Keratinocyte (primary cell): ENCODE data around the gene LSM14A.

Experiments
- CTCF ChIP-seq, 3 experiments: IDR thresholded peaks in 1 of 3; conservative IDR thresholded peaks in 1 of 3; optimal IDR thresholded peaks in 1 of 3; 2 replicates in 2 of 3; 3 replicates in 1 of 3; pipeline versions ENCODE3 to v1.5.1; 2011; ENCODE audit warnings: low read length in 3 of 3, mild to moderate bottlenecking in 3 of 3, moderate library complexity in 2 of 3, control low read depth in 1 of 3, inconsistent platforms in 1 of 3; ENCODE audit not compliant: insufficient read depth in 2 of 3; ENCODE audit errors: extremely low read depth in 1 of 3
- EZH2 ChIP-seq: IDR thresholded peaks from one replicate; pipeline ENCODE4 v1.6.1; 2012; ENCODE audit warnings: inconsistent platforms, mild to moderate bottlenecking, low read length, moderate library complexity

- TF ChIP-seq CTCF (optimal IDR thresholded peaks at IDR 0.05 in 1 of 3, IDR thresholded peaks at IDR 0.05 in 1 of 3, conservative IDR thresholded peaks at IDR 0.05 in 1 of 3; ENCODE audit: extremely low read depth in 1 of 3, insufficient read depth in 2 of 3, low read length in 3 of 3) = no peak
- no peak for TF ChIP-seq EZH2
Measured at GRCh38 chr19:34269489-34269888, 97.2 kb downstream of the LSM14A start.
